PFSK-1 (cell line): Measurements from ENCODE around the gene DDX6.

Experiments
- POLR2AphosphoS5 ChIP-seq: IDR thresholded peaks from 2 replicates; pipeline ENCODE4 v1.6.1; 2012; ENCODE audit warnings: low read depth, mild to moderate bottlenecking, control low read depth, low read length, moderate library complexity
- TAF1 ChIP-seq: IDR thresholded peaks from 2 replicates; pipeline ENCODE4 v1.6.1; 2012; ENCODE audit warnings: low read length, control low read depth, borderline replicate concordance; ENCODE audit not compliant: insufficient read depth

DNA sequence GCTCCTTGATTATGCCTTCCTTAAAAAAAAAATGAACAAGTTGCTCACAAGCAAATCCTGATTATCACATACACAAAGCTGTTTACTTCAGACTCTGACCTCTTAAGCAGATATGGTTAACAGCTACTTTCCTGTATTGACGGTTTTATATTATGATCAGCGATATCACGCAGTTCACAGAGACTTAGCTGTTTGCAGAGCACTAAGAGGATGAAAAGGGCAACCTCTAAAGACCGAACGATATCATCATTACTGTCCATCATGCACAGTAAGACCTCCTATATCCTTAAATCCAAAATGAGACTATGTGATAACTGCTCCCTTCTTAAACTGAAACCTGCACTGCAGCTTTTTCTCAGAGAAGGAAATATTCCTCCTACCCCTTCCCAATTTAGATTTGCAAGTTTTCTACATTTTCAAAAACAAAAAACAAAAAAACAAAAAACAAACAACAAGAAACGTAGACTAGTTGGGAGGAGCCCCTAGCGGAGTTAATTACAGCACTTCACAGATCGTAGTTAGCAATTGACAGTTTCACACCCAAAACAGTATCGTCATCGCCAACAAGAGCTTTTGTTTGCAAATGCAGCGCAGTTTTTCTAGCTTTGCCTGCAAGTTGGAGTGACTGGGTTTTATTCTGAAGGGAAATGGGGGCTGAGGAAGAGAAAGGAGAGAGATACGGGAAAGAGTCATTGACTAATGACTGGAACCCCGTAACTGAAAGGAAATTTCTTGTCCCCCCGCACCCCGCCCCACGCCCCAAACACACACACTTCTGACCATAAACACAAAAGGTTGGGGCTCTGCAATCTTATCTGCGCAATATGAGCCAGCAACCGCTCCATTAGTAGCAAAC, 1.2 kb downstream of the DDX6 start:
- no peak for TF ChIP-seq TAF1
- TF ChIP-seq POLR2AphosphoS5 = no peak
